ENCODE measurements around the gene LRCH1.

Gene LRCH1

DNA sequence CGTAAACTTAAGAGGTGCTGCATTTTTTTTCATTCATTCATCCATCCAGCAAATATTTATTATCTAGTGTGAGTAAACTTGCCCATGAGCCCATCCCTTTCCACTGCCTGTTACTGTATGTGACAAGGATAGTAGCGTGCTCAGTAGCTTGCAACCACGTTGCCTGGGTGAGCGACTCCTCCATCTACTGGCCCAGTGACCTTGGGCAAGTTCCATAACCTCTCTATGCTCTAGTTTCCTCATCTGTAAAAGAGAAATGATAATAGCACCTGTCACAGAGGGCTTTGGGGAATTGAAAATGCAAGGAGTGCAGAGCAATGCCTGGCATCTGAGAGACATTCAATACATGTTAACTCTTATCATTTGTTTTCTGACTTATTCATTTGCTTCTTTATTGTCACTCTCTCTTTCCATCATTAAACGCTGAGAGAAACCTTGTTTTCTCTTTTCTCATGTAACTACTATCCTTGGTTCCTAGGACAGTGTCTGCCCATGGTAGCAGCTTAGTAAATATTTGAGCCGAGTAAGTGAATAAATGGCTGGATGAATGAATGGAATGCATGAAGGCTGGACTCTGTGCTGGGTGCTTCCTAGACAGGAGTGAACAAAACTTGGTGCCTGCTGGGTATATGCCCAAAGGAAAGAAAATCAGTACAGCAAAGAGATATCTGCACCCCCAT, 19.9 kb downstream of the LRCH1 start:
- no peaks in the 10 kb centered on the region for H3K27me3 ChIP-seq (ENCODE audit: insufficient read depth, low read depth)
- no peak overlapping the region for H3K4me2 ChIP-seq
- H3K4me1 ChIP-seq (ENCODE audit: low read depth, poor library complexity, severe bottlenecking): no peaks in the 10 kb centered on the region
- H3K4me3 ChIP-seq (IDR thresholded peaks at IDR 0.05; ENCODE audit: insufficient read depth, low read depth, low read length): no peak overlapping the region
- peaks cover 13% of the 10 kb centered on the region; the same call in 1 of the 2 replicates for H3K79me2 ChIP-seq (ENCODE audit: insufficient read depth, low read depth)
- H3K36me3 ChIP-seq (ENCODE audit: insufficient read depth): no peaks in the 10 kb centered on the region
- no peak overlapping the region for H2AFZ ChIP-seq (ENCODE audit: low read depth)
- TF ChIP-seq, protein P1, sequence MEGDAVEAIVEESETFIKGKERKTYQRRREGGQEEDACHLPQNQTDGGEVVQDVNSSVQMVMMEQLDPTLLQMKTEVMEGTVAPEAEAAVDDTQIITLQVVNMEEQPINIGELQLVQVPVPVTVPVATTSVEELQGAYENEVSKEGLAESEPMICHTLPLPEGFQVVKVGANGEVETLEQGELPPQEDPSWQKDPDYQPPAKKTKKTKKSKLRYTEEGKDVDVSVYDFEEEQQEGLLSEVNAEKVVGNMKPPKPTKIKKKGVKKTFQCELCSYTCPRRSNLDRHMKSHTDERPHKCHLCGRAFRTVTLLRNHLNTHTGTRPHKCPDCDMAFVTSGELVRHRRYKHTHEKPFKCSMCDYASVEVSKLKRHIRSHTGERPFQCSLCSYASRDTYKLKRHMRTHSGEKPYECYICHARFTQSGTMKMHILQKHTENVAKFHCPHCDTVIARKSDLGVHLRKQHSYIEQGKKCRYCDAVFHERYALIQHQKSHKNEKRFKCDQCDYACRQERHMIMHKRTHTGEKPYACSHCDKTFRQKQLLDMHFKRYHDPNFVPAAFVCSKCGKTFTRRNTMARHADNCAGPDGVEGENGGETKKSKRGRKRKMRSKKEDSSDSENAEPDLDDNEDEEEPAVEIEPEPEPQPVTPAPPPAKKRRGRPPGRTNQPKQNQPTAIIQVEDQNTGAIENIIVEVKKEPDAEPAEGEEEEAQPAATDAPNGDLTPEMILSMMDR (conservative IDR thresholded peaks at IDR 0.05; ENCODE audit: low read depth, low read length): no peak
- H4K20me1 ChIP-seq (ENCODE audit: insufficient read depth): no peaks in the 10 kb centered on the region
- H3K9ac ChIP-seq: no peak overlapping the region
- no peak overlapping the region for H3K27ac ChIP-seq

- Histone ChIP-seq H4K20me1 (ENCODE audit: insufficient read depth) (0 out of 2 replicates have a peak, but pooled peaks cover 5% of the 10 kb centered on the region), H3K27ac (no peak overlapping the region), H3K36me3 (ENCODE audit: insufficient read depth) (no peaks in the 10 kb centered on the region), H3K9ac (no peak overlapping the region), H3K4me3 (IDR thresholded peaks at IDR 0.05; ENCODE audit: insufficient read depth, low read depth, low read length) (no peak overlapping the region), H3K4me1 (ENCODE audit: low read depth, poor library complexity, severe bottlenecking) (no peaks in the 10 kb centered on the region), H3K27me3 (ENCODE audit: insufficient read depth, low read depth) (no peaks in the 10 kb centered on the region), H3K4me2 (no peak overlapping the region), H2AFZ (ENCODE audit: low read depth) (no peak overlapping the region), H3K79me2 (ENCODE audit: insufficient read depth, low read depth) (peaks cover 6% of the 10 kb centered on the region; the same call in 1 of the 2 replicates)
- TF ChIP-seq, protein P1 (conservative IDR thresholded peaks at IDR 0.05; ENCODE audit: low read depth, low read length): no peak
Observed at GRCh38 chr13:46575301-46575771, 22.4 kb downstream of the LRCH1 start.

GRCh38 chr13:46575818-46576221, 22.9 kb downstream of the LRCH1 start:
- Histone ChIP-seq H2AFZ (ENCODE audit: low read depth) (no peak overlapping the region), H3K4me3 (IDR thresholded peaks at IDR 0.05; ENCODE audit: insufficient read depth, low read depth, low read length) (no peak overlapping the region), H3K9ac (no peak overlapping the region), H3K36me3 (ENCODE audit: insufficient read depth) (no peaks in the 10 kb centered on the region), H4K20me1 (ENCODE audit: insufficient read depth) (0 out of 2 replicates have a peak, but pooled peaks cover 5% of the 10 kb centered on the region), H3K27ac (no peak overlapping the region), H3K4me1 (ENCODE audit: low read depth, poor library complexity, severe bottlenecking) (no peaks in the 10 kb centered on the region), H3K27me3 (ENCODE audit: insufficient read depth, low read depth) (no peaks in the 10 kb centered on the region), H3K4me2 (no peak overlapping the region), H3K79me2 (ENCODE audit: insufficient read depth, low read depth) (peaks cover 6% of the 10 kb centered on the region; the same call in 1 of the 2 replicates)
- TF ChIP-seq, protein P1 (conservative IDR thresholded peaks at IDR 0.05; ENCODE audit: low read depth, low read length): no peak

GRCh38 chr13:46576762-46577161, 23.8 kb downstream of the LRCH1 start:
- 0 out of 2 replicates have a peak, but pooled peaks cover 5% of the 10 kb centered on the region for H4K20me1 ChIP-seq (ENCODE audit: insufficient read depth)
- H3K4me1 ChIP-seq (ENCODE audit: low read depth, poor library complexity, severe bottlenecking): no peaks in the 10 kb centered on the region
- TF ChIP-seq, protein P1 (conservative IDR thresholded peaks at IDR 0.05; ENCODE audit: low read depth, low read length): no peak
- no peak overlapping the region for H3K9ac ChIP-seq
- H3K4me2 ChIP-seq: no peak overlapping the region
- H3K4me3 ChIP-seq (IDR thresholded peaks at IDR 0.05; ENCODE audit: insufficient read depth, low read depth, low read length): no peak overlapping the region
- no peaks in the 10 kb centered on the region for H3K27me3 ChIP-seq (ENCODE audit: insufficient read depth, low read depth)
- H3K36me3 ChIP-seq (ENCODE audit: insufficient read depth): no peaks in the 10 kb centered on the region
- H3K27ac ChIP-seq: no peak overlapping the region
- no peak overlapping the region for H2AFZ ChIP-seq (ENCODE audit: low read depth)
- peaks cover 6% of the 10 kb centered on the region; the same call in 1 of the 2 replicates for H3K79me2 ChIP-seq (ENCODE audit: insufficient read depth, low read depth)

All from KMS-11 (cell line).